SK-N-DZ (cell line): ENCODE data around the gene TOPAZ1.
"Not testable (repeated sequence)": the region's sequence is repeated elsewhere in the genome, so short reads cannot be mapped to it uniquely, and the experiment has no call there.

Source experiments
- DNase-seq: peaks from one replicate; pipeline ENCODE4 v3.0.0-alpha.2; 2015; ENCODE audit warnings: low spot score

The TOPAZ1 gene

GRCh38 chr3:44329946-44330345 is 88.3 kb downstream of the TOPAZ1 start:
- DNase-seq, result no peak

GRCh38 chr3:44330444-44330843 is 88.8 kb downstream of the TOPAZ1 start:
- no peak for DNase-seq

GRCh38 chr3:44334326-44334725 is 92.6 kb downstream of the TOPAZ1 start:
- no peak for DNase-seq

GRCh38 chr3:44337248-44337785 is 95.6 kb downstream of the TOPAZ1 start:
- no peak for DNase-seq

- DNase-seq, result peak; percentile 97
These were observed 96.5 kb downstream of the TOPAZ1 start, which contains the start of gene TCAIM for GRCh38 chr3:44338010-44338827. Gene TCAIM (plus strand): TSS chr3:44338766. CDS start chr3:44354783, 16,017 bp downstream.

GRCh38 chr3:44338828-44339127 is 97.1 kb downstream of the TOPAZ1 start:
- DNase-seq, result no peak

DNA sequence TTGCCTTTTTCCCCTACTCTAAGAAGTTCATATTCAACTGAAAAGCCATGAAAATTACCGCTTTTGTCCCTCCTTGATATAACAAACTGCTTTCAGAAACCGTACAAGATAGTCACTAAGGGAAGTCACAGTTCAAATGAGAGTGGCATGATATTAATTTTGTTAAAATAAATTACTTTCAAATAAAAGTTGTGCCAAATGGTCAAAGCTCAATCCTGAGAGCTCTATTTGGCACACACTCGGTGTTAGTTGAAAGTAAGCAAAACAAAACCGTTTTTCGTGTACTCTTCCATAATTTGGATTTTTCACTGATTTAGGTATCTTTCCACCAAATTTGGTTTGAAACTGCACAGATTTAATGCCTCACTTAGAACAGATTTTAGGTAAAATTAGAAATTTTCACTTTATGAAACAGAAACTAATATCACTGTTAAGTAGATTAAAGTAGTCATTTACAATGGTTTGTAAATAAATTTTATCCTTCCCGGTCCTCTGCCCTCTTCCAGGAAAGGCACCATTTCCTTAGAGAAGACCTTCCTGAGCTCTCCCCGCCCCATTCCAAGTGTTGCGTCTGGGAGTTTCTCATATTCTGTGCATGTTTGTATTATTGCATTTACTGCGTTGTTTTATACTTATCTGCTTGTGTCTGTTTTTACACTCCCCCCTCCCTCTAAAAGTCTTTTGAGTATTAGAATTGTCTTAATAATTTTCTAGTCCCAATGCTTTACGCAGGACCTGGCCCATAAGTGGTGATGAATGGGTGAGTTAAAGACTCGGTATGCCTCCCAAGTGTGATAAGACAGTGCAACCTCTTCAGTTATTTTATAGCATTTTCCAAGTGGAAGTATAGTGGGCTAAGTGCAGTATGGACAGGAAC is 97.7 kb downstream of the TOPAZ1 start:
- no peak for DNase-seq

GRCh38 chr3:44340058-44340395 is 98.3 kb downstream of the TOPAZ1 start:
- no peak for DNase-seq

DNA sequence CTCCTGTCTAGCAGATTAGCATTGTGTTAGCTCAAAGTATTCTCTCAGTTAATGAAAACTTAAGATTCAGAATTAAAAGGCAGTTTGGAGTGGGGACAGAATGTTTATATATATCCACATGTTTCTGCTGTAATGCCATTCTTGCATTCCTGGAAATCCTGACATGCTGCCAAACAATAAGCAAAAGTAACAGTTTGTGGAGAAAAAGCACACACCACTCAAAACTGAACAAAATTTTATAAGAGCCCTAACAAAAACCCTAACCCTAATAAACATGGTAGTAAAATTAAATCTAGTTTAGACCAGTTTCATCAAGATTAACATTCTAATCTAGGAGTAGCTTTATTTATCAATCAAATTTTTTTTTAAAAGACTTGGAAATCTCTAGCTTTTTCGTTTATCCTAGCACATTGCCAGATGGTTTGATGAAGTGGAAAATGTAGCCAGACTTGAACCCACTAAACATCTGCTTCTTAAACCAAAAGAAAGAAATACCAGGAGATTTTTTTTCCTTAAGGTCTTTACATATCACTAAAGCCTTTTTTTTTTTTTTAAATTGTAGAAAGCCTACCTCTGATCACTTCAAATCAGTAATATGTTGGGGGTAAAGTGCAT is 100.6 kb downstream of the TOPAZ1 start:
- DNase-seq, result no peak

GRCh38 chr3:44343421-44343820 is 101.7 kb downstream of the TOPAZ1 start:
- DNase-seq, result no peak

DNA sequence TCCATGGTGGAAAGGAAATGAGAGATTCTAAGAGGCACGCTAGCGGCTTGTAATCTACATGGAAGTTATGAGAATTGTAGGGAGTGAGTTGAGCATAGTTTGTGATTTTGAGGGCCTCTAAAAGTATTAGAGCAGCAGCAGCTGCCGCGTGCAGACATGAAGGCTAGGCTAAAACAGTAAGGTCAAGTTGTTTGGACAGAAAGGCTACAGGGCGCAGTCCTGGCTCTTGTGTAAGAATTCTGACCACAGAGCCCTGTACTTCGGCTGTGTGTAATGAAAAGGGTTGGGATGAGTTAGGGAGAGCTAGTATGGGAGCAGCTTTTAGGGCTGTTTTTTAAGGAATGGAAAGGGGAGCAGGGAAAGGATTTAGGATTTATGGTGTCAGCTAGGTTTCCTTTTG is 104.9 kb downstream of the TOPAZ1 start:
- DNase-seq, result not testable (repeated sequence)

DNA sequence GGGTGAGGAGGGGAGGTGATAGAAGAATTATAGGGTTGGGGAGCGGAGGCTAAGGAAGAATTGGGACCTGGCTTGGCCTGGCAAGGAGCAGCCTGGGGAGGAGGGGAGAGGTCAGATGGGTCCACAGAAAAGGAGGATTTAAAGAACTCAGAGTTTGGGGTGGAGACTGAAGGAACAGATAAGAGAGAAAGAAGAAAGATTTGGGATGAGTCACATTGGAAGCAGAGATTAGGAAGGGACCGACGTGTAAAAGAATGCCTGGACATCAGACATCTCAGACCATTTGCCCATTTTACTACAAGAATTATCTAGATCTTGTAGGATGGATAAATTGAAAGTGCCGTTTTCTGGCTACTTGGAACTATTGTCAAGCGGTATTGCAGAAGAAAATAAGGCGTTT is 107.3 kb downstream of the TOPAZ1 start:
- no peak for DNase-seq

DNA sequence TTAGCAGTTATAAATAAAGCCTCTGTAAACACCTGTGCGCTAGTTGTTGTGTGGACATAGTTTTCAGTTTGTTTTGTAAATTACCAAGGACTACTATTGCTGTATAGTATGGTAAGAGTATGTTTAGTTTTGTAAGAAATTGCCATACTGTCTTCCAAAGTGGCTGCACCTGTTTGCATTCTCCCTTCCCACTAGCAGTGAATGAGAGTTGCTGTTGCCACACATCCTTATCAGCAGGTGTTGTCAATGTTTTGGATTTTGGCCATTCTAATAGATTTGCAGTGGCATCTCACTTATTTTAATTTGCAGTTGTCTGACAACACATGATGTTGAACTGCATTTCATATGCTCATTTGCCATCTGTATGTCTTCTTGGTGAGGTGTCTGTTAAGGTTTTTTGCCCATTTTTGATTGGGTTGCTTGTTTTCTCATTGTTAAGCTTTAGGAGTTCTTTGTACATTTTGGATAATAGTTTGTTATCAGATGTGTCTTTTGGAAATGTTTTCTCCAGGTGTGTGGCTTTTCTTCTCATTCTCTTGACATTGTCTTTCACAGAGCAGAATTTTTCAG is 111.8 kb downstream of the TOPAZ1 start:
- DNase-seq, result no peak

DNA sequence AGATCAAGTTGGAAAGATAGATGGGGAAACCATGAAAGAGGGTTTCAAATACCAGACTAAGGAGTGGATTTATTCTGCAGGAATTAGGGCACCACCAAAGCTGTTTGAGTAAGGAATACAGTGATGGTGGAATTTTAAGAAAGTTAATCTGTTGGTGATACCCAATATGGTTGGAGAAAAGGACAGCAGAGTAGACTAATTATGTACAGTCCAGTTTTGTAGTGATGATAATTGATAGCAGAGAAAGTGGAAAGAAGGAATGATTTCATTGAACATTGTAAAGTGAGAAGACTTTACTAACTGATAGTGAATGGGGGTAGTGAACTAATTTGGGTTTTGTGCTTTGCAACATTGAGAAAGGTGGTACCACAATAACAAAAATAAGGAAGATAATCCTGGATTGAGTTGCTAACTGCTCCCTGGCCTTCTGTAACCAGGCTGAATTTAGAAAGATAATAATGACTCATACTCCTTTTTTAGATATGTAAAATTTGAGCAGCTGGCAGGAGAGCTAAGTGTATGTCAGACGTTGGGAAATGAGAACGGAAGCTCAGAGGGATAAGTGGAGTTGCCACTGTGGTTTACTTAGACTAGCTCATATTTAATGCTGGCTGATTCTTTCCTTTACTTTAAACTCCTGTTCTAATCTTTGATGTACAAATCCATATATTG is 113.8 kb downstream of the TOPAZ1 start:
- DNase-seq, result no peak

DNA sequence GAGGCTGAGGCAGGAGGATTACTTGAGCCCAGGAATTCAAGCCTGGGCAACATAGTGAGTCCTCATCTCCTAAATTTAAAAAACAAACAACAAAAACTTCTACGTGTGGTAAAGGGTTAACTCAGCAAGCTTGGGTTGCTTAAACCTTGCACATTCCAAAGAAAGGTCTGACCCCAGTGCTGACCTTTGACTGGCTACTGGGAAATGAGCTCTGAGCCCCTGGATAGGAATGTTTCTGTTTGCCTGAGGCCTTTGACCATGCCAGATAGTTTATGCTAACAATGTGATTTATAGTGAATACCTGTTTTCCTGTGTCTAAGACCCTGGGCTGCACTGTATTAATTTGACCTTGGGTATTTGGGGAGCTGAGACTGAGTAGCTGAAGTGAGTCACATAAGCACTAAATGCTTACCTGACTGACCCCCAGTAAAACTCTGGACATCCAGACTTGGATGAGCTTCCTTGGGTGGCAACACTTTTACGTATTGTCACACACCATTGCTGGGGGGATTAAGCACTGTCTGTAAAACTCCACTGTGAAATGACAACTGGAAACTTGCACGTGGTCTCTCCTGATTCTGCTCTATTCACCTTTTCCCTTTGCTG is 117.6 kb downstream of the TOPAZ1 start:
- DNase-seq, result no peak

- DNase-seq, result no peak
These were observed 121.9 kb downstream of the TOPAZ1 start for GRCh38 chr3:44363591-44363990.

DNA sequence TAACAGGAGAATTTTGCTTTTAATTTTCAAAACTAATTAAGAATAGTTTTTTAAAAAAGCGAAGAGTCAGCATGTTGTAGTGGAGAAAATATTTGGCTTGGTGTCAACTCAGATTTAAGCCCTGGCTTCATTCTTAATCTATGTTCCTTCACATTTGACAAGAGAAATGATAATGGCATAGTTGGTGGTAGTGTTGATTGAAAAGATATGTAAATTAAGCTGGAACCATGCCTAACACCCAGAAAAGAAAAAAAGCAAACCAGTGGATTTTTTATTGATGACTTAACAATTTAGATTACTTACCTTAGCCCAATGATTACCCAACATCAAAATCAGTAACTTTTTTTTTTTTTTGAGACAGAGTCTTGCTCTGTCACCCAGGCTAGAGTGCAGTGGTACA is 124.3 kb downstream of the TOPAZ1 start:
- DNase-seq, result no peak

DNA sequence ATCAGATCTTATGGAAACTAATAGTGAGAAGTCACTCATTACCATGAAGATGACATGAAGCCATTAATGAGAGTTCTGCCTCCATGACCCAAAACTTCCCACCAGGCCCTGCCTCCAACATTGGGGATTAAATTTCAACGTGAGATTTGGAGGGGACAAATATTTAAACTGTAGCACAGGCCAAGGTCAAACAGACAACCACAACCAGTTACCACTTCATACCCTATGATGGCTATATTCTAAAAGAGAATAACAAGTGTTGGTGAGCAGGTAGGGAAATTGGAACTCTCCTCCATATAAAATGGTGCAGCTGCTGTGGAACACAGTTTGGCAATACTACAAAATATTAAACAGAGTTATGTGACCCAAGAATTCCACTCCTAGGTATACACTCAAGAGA is 133.8 kb downstream of the TOPAZ1 start:
- DNase-seq, result no peak
